Adrenal gland (tissue), 5 donors: ENCODE data around the gene NKX6-2.

Experiments used
- POLR2A ChIP-seq, 2 donors: fragments of 450-650 bp; IDR thresholded peaks; one replicate each; pipeline ENCODE4 v1.6.1; 2017; ENCODE audit warnings: antibody characterized with exemption in 2 of 2, mild to moderate bottlenecking in 2 of 2, moderate library complexity in 1 of 2
- TF ChIP-seq, protein P1 (sequence below), 6 experiments: fragments of 450-650 bp in 4 of 6; fragments of 200-600 bp in 2 of 6; sonication (generic) in 1 of 6; IDR thresholded peaks; 1 replicate in 5 of 6; 2 replicates in 1 of 6; pipeline versions ENCODE4 v1.5.1 to v1.8.0; 2016 to 2021; ENCODE audit warnings: antibody characterized with exemption in 6 of 6, mild to moderate bottlenecking in 2 of 6, moderate library complexity in 1 of 6
- donor health status: DM: no; HTN: no; CAD: no.

DNA sequence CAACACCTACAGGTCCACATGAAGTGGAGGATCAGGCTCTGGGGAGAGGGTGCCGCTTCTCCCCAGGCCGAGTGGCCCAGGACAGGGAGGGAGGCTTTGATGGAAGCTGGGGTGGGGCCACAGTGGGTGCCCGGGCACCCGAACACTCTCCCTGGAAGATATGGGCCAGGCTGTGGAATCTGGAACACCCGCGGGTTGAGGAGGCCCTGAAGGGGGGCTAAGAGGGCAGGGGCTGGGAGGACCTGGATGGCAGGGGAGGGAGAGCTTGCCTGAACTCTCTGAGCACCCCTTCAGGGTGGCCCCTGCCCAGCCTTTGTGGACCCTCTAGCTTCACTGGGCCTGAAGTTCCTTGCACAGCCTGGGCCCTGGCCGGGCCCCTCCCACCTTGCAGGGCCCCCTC is 4.5 kb upstream of the NKX6-2 start:
- TF ChIP-seq, protein P1, sequence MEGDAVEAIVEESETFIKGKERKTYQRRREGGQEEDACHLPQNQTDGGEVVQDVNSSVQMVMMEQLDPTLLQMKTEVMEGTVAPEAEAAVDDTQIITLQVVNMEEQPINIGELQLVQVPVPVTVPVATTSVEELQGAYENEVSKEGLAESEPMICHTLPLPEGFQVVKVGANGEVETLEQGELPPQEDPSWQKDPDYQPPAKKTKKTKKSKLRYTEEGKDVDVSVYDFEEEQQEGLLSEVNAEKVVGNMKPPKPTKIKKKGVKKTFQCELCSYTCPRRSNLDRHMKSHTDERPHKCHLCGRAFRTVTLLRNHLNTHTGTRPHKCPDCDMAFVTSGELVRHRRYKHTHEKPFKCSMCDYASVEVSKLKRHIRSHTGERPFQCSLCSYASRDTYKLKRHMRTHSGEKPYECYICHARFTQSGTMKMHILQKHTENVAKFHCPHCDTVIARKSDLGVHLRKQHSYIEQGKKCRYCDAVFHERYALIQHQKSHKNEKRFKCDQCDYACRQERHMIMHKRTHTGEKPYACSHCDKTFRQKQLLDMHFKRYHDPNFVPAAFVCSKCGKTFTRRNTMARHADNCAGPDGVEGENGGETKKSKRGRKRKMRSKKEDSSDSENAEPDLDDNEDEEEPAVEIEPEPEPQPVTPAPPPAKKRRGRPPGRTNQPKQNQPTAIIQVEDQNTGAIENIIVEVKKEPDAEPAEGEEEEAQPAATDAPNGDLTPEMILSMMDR (IDR thresholded peaks at IDR 0.05) = no peak
- no peak for TF ChIP-seq POLR2A (IDR thresholded peaks at IDR 0.05)
